ENCODE results near the gene ATP11A.

- TF ChIP-seq, protein P1, sequence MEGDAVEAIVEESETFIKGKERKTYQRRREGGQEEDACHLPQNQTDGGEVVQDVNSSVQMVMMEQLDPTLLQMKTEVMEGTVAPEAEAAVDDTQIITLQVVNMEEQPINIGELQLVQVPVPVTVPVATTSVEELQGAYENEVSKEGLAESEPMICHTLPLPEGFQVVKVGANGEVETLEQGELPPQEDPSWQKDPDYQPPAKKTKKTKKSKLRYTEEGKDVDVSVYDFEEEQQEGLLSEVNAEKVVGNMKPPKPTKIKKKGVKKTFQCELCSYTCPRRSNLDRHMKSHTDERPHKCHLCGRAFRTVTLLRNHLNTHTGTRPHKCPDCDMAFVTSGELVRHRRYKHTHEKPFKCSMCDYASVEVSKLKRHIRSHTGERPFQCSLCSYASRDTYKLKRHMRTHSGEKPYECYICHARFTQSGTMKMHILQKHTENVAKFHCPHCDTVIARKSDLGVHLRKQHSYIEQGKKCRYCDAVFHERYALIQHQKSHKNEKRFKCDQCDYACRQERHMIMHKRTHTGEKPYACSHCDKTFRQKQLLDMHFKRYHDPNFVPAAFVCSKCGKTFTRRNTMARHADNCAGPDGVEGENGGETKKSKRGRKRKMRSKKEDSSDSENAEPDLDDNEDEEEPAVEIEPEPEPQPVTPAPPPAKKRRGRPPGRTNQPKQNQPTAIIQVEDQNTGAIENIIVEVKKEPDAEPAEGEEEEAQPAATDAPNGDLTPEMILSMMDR (IDR thresholded peaks at IDR 0.05) = no peak
- no peak for TF ChIP-seq POLR2A (IDR thresholded peaks at IDR 0.05)
These were observed 9.0 kb upstream of the ATP11A start for GRCh38 chr13:112680741-112681360.
